ENCODE results near the gene ATF3.

The ATF3 gene

GRCh38 chr1:212615201-212615470, 6.6 kb downstream of the ATF3 start:
- TF ChIP-seq EZH2 (IDR thresholded peaks at IDR 0.05; ENCODE audit: borderline replicate concordance, low read depth, low read length, severe bottlenecking): no peak
- TF ChIP-seq, protein P1, sequence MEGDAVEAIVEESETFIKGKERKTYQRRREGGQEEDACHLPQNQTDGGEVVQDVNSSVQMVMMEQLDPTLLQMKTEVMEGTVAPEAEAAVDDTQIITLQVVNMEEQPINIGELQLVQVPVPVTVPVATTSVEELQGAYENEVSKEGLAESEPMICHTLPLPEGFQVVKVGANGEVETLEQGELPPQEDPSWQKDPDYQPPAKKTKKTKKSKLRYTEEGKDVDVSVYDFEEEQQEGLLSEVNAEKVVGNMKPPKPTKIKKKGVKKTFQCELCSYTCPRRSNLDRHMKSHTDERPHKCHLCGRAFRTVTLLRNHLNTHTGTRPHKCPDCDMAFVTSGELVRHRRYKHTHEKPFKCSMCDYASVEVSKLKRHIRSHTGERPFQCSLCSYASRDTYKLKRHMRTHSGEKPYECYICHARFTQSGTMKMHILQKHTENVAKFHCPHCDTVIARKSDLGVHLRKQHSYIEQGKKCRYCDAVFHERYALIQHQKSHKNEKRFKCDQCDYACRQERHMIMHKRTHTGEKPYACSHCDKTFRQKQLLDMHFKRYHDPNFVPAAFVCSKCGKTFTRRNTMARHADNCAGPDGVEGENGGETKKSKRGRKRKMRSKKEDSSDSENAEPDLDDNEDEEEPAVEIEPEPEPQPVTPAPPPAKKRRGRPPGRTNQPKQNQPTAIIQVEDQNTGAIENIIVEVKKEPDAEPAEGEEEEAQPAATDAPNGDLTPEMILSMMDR (IDR thresholded peaks at IDR 0.05; ENCODE audit: borderline replicate concordance, extremely low read depth, low read length, poor library complexity, severe bottlenecking): no peak
- H3K4me3 ChIP-seq (ENCODE audit: low read depth in 1 of 2, low read length in 2 of 2): no peak overlapping the region
- no peak overlapping the region for H3K4me2 ChIP-seq (ENCODE audit: insufficient read depth, low read length)
- no peaks in the 10 kb centered on the region for H3K9me3 ChIP-seq (ENCODE audit: insufficient read depth, low read length, severe bottlenecking)
- no peak overlapping the region for H3K9ac ChIP-seq (ENCODE audit: low read depth, low read length)
- no peaks in the 10 kb centered on the region for H3K79me2 ChIP-seq (ENCODE audit: insufficient read depth, low read length)
- H3K27me3 ChIP-seq (ENCODE audit: insufficient read depth, low read length, poor library complexity): peaks cover 9% of the 10 kb centered on the region
- peaks cover 13% of the 10 kb centered on the region; the same call in 1 of the 2 replicates for H4K20me1 ChIP-seq (ENCODE audit: insufficient read depth, low read length)
- no peak overlapping the region for H3K27ac ChIP-seq (ENCODE audit: low read length)
- no peak for ATAC-seq (ENCODE audit: insufficient read depth, low read depth)
- peaks cover 8% of the 10 kb centered on the region for H3K4me1 ChIP-seq (ENCODE audit: insufficient read depth, low read length)
- H2AFZ ChIP-seq (ENCODE audit: low read depth, low read length): no peak overlapping the region
- peaks cover 25% of the 10 kb centered on the region for H3K36me3 ChIP-seq (ENCODE audit: insufficient read depth, low read length)
- no peak for DNase-seq

DNA sequence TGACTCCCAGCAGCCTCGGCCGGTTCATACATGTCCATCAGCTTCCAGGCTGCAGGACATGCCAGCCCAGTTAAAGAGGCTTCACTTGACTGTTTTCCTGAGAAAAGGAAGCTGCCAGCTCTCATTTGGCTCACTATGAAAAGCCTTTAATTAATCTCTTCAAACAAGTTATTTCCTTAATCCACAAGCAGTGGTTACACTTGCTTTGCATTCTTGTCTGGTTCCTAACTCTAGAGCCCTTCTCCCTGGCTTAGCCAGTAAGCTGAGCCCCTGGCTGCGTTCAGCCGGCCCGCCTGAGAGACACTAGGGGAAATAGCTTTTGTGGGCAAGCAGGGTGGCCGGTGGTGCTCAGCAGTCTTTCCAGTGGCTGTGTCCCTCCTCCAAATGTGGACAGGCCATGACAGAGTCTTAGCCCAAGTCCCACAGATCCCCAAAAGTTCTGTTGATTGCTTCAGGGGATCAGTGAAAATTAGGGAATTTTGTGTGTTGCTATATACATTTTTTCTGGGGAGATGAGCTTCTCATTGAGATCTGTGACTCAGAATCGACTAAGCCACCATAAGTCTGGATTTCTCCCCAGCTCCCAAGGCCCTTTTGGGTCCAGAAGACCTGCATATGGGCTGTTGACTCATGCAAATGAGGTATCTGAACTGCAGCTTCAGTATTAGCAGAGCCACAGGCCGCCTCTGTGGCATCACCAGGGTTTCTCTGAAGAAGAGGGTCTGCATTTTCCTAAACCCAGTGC, 10.1 kb downstream of the ATF3 start:
- TF ChIP-seq, protein P1 (IDR thresholded peaks at IDR 0.05; ENCODE audit: borderline replicate concordance, extremely low read depth, low read length, poor library complexity, severe bottlenecking): no peak
- TF ChIP-seq EZH2 (IDR thresholded peaks at IDR 0.05; ENCODE audit: borderline replicate concordance, low read depth, low read length, severe bottlenecking): no peak
- ATAC-seq (ENCODE audit: insufficient read depth, low read depth): no peak
- Histone ChIP-seq H3K9ac (ENCODE audit: low read depth, low read length) (no peak overlapping the region), H3K27me3 (ENCODE audit: insufficient read depth, low read length, poor library complexity) (no peaks in the 10 kb centered on the region), H4K20me1 (ENCODE audit: insufficient read depth, low read length) (no peaks in the 10 kb centered on the region), H3K9me3 (ENCODE audit: insufficient read depth, low read length, severe bottlenecking) (no peaks in the 10 kb centered on the region), H3K4me2 (ENCODE audit: insufficient read depth, low read length) (no peak overlapping the region), H2AFZ (ENCODE audit: low read depth, low read length) (no peak overlapping the region), H3K36me3 (ENCODE audit: insufficient read depth, low read length) (peaks cover 27% of the 10 kb centered on the region), H3K4me3 (ENCODE audit: low read depth in 1 of 2, low read length in 2 of 2) (no peak overlapping the region), H3K27ac (ENCODE audit: low read length) (no peak overlapping the region), H3K79me2 (ENCODE audit: insufficient read depth, low read length) (no peaks in the 10 kb centered on the region), H3K4me1 (ENCODE audit: insufficient read depth, low read length) (peaks cover 7% of the 10 kb centered on the region; the same call in 1 of the 2 replicates)
- DNase-seq: no peak

GRCh38 chr1:212620293-212620692, 11.7 kb downstream of the ATF3 start:
- Histone ChIP-seq H3K4me1 (ENCODE audit: insufficient read depth, low read length) (peaks cover 7% of the 10 kb centered on the region; the same call in 1 of the 2 replicates), H3K4me2 (ENCODE audit: insufficient read depth, low read length) (no peak overlapping the region), H3K9me3 (ENCODE audit: insufficient read depth, low read length, severe bottlenecking) (no peaks in the 10 kb centered on the region), H3K4me3 (ENCODE audit: low read depth in 1 of 2, low read length in 2 of 2) (no peak overlapping the region), H3K79me2 (ENCODE audit: insufficient read depth, low read length) (no peaks in the 10 kb centered on the region), H3K27ac (ENCODE audit: low read length) (no peak overlapping the region), H3K36me3 (ENCODE audit: insufficient read depth, low read length) (peaks cover 27% of the 10 kb centered on the region), H4K20me1 (ENCODE audit: insufficient read depth, low read length) (no peaks in the 10 kb centered on the region), H3K9ac (ENCODE audit: low read depth, low read length) (no peak overlapping the region), H2AFZ (ENCODE audit: low read depth, low read length) (no peak overlapping the region), H3K27me3 (ENCODE audit: insufficient read depth, low read length, poor library complexity) (no peaks in the 10 kb centered on the region)
- no peak for DNase-seq
- ATAC-seq (ENCODE audit: insufficient read depth, low read depth): no peak
- TF ChIP-seq, protein P1 (IDR thresholded peaks at IDR 0.05; ENCODE audit: borderline replicate concordance, extremely low read depth, low read length, poor library complexity, severe bottlenecking): no peak
- TF ChIP-seq EZH2 (IDR thresholded peaks at IDR 0.05; ENCODE audit: borderline replicate concordance, low read depth, low read length, severe bottlenecking): no peak
